CD4-positive, alpha-beta T cell (primary cell): ENCODE measurements around the gene AKT2. TPM values are rescaled to one million over a fixed set of nuclear protein-coding genes. Genes with fewer than 3 reads are reported as not detected.

Source experiments
- ATAC-seq: fragments of 200-7000 bp; cut with Tn5 transposase; one replicate; pipeline ENCODE4 v1.10.0; 2022; ENCODE audit warnings: mild to moderate bottlenecking; ENCODE audit not compliant: poor library complexity
- CTCF ChIA-PET: fragments of 350-600 bp; sonication (Branson Sonifier 250); formaldehyde crosslinking; loops from one replicate; lab custom pipeline; 2021; ENCODE audit warnings: antibody characterized with exemption, inconsistent platforms; lab: Charles Lee
- POLR2A ChIA-PET: fragments of 350-600 bp; sonication (Branson Sonifier 250); formaldehyde crosslinking; loops from one replicate; lab custom pipeline; 2021; ENCODE audit warnings: antibody characterized with exemption, inconsistent platforms; lab: Charles Lee
- DNase-seq, 14 experiments: peaks; one replicate each; pipeline ENCODE4 v3.0.0-alpha.2; 2013 to 2020; ENCODE audit warnings: mixed read lengths in 2 of 14
- H3K27ac ChIP-seq, 2 donors: one replicate each; pipeline versions ENCODE4 v1.5.1 to v1.7.0; 2013; ENCODE audit warnings: low read length in 2 of 2, low read depth in 1 of 2, mild to moderate bottlenecking in 1 of 2
- H3K27me3 ChIP-seq, 2 experiments: 1 replicate in 1 of 2; 2 replicates in 1 of 2; pipeline versions ENCODE4 v1.6.1 to v1.7.0; 2013; ENCODE audit warnings: low read length in 2 of 2, control low read depth in 1 of 2, mild to moderate bottlenecking in 1 of 2, moderate library complexity in 1 of 2; ENCODE audit not compliant: insufficient read depth in 2 of 2, control insufficient read depth in 1 of 2
- H3K36me3 ChIP-seq: one replicate; pipeline ENCODE4 v1.6.1; 2013; ENCODE audit warnings: low read length, control low read depth; ENCODE audit not compliant: insufficient read depth
- H3K4me1 ChIP-seq: one replicate; pipeline ENCODE4 v1.6.1; 2013; ENCODE audit warnings: low read length, control low read depth; ENCODE audit not compliant: insufficient read depth
- H3K4me3 ChIP-seq: one replicate; pipeline ENCODE4 v1.5.1; 2013; ENCODE audit warnings: mild to moderate bottlenecking, low read length, moderate library complexity
- H3K9me3 ChIP-seq, 2 experiments: 1 replicate in 1 of 2; 2 replicates in 1 of 2; pipeline versions ENCODE4 v1.6.1 to v1.7.0; 2013; ENCODE audit warnings: low read length in 2 of 2, mild to moderate bottlenecking in 2 of 2, control low read depth in 1 of 2, moderate library complexity in 1 of 2; ENCODE audit not compliant: control insufficient read depth in 1 of 2, insufficient read depth in 1 of 2
- H3K27ac Mint-ChIP-seq: one replicate; pipeline ENCODE4 v1.8.0; 2020; ENCODE audit warnings: mixed read lengths
- H3K27me3 Mint-ChIP-seq: one replicate; pipeline ENCODE4 v1.8.0; 2021; ENCODE audit warnings: mixed read lengths
- H3K36me3 Mint-ChIP-seq: one replicate; pipeline ENCODE4 v1.8.0; 2021; ENCODE audit warnings: low read depth, mixed read lengths
- H3K4me1 Mint-ChIP-seq: one replicate; pipeline ENCODE4 v1.8.0; 2021; ENCODE audit warnings: low read depth, mixed read lengths
- H3K4me3 Mint-ChIP-seq: one replicate; pipeline ENCODE4 v1.8.0; 2020; ENCODE audit warnings: mild to moderate bottlenecking, mixed read lengths
- H3K9me3 Mint-ChIP-seq: one replicate; pipeline ENCODE4 v1.8.0; 2020; ENCODE audit warnings: mixed read lengths
- CTCF ChIP-seq: fragments of 200-600 bp; IDR thresholded peaks from one replicate; pipeline ENCODE4 v1.8.0; 2022; ENCODE audit warnings: antibody characterized with exemption, mild to moderate bottlenecking
- intact Hi-C, 2 experiments: fragments of 100-400 bp; cut with DNase I in 1 of 2; cut with micrococcal nuclease in 1 of 2; formaldehyde crosslinking; loops; one replicate each; pipeline versions ENCODE4 v1.15.1 to v1.9.0; 2023 to 2025; cut with DNase I, micrococcal nuclease
- total RNA-seq, 174 experiments: library from RNA in 2 of 174; stranded (reverse) in 2 of 174; gene quantifications; one replicate each; pipeline ENCODE4 v1.2.3 and lab custom pipeline; 2021 to 2026

Gene AKT2
- total RNA-seq, 2 experiments from 2014 or later, result 197 to 199 TPM

DNA sequence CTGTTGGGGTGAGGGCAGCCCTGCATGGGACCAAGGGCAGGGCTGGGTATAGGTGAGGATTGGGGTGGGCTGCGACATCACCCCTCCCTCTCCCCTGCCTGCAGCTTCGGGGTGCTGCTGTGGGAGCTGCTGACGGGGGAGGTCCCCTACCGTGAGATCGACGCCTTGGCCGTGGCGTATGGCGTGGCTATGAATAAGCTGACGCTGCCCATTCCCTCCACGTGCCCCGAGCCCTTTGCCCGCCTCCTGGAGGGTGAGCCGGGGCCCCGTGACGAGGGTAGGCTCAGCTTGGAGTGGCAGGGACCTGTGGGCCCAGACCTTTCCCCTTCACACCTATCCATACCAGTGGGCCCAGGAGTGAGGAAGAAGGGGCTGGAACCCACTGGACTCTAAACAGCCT, 80.8 kb downstream of the AKT2 start:
- H3K36me3 Mint-ChIP-seq, result peaks cover 22% of the 10 kb centered on the region
- H3K4me3 ChIP-seq, result no peak overlapping the region
- no peak for DNase-seq
- H3K36me3 ChIP-seq, result peaks cover 17% of the 10 kb centered on the region
- no peak overlapping the region for H3K4me3 Mint-ChIP-seq
- H3K27me3 ChIP-seq, result no peaks in the 10 kb centered on the region
- no peak for ATAC-seq
- no peak overlapping the region for H3K27ac Mint-ChIP-seq
- no peaks in the 10 kb centered on the region for H3K9me3 Mint-ChIP-seq
- no peaks in the 10 kb centered on the region for H3K4me1 Mint-ChIP-seq
- H3K9me3 ChIP-seq, result no peaks in the 10 kb centered on the region
- intact Hi-C loops, result no loop called here
- ChIA-PET POLR2A (no interaction called here), CTCF (no interaction called here)
- H3K27ac ChIP-seq, result no peak overlapping the region
- H3K27me3 Mint-ChIP-seq, result no peaks in the 10 kb centered on the region
- no peaks in the 10 kb centered on the region for H3K4me1 ChIP-seq
- TF ChIP-seq CTCF, result no peak

DNA sequence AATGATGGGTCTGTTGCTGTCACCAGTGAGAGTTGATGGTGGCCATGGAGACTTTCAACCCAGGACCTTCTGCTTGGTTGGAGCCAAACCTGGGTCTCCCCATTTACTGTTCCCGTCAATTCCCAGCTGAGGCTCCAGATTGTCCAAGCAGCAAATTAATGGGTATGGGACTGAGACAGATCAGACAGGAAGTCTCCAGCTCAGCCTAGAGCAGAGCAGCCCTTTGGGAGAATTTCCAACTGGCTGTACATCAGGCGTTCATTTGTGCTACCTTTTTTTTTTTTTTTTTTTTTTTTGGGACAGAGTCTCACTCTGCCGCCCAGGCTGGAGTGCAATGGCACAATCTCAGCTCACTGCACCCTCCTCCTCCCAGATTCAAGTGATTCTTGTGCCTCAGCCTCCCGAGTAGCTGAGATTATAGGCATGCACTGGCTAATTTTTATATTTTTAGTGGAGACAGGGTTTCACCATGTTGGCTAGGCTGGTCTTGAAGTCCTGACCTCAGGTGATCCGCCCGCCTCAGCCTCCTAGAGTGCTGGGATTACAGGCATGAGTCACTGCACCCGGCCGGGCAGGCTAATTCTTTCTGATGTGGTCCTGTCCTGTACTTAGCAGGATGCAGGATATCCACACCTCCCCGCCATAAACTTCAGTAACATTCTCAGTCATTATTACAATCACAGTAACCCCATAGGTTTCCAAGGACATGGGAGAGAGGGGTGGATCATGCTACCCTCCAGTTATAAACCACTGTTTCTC, 84.6 kb downstream of the AKT2 start:
- no peak overlapping the region for H3K4me3 Mint-ChIP-seq
- no peak overlapping the region for H3K27ac Mint-ChIP-seq
- CTCF ChIA-PET, result no interaction called here
- H3K27me3 Mint-ChIP-seq, result no peaks in the 10 kb centered on the region
- Histone ChIP-seq H3K4me1 (no peaks in the 10 kb centered on the region), H3K9me3 (no peaks in the 10 kb centered on the region), H3K27me3 (no peaks in the 10 kb centered on the region), H3K27ac (no peak overlapping the region), H3K4me3 (no peak overlapping the region), H3K36me3 (peaks cover 20% of the 10 kb centered on the region)
- peaks cover 6% of the 10 kb centered on the region for H3K4me1 Mint-ChIP-seq
- POLR2A ChIA-PET, result no interaction called here
- peaks cover 21% of the 10 kb centered on the region for H3K36me3 Mint-ChIP-seq
- DNase-seq (no peak), ATAC-seq (no peak)
- H3K9me3 Mint-ChIP-seq, result no peaks in the 10 kb centered on the region
- intact Hi-C loops, result no loop called here
- TF ChIP-seq CTCF, result no peak

GRCh38 chr19:40198272-40198990, 86.7 kb downstream of the AKT2 start:
- Histone ChIP-seq H3K4me3 (no peak overlapping the region), H3K4me1 (peaks cover 2% of the 10 kb centered on the region), H3K27me3 (no peaks in the 10 kb centered on the region), H3K27ac (no peak overlapping the region), H3K9me3 (no peaks in the 10 kb centered on the region), H3K36me3 (peaks cover 9% of the 10 kb centered on the region)
- no peaks in the 10 kb centered on the region for H3K9me3 Mint-ChIP-seq
- peaks cover 22% of the 10 kb centered on the region for H3K4me1 Mint-ChIP-seq
- H3K4me3 Mint-ChIP-seq, result no peak overlapping the region
- POLR2A ChIA-PET, result no interaction called here
- TF ChIP-seq CTCF, result no peak
- H3K27me3 Mint-ChIP-seq, result no peaks in the 10 kb centered on the region
- intact Hi-C loops, result loop anchor here in 1 of 2 experiments (10.0 kb wide), 2 partner anchors 204 to 754 kb away; partner anchors contain the start of genes SUPT5H and ZNF546
- DNase-seq (no peak), ATAC-seq (no peak)
- H3K36me3 Mint-ChIP-seq, result peaks cover 13% of the 10 kb centered on the region
- no peak overlapping the region for H3K27ac Mint-ChIP-seq
- CTCF ChIA-PET, result no interaction called here
